ENCODE results near the gene TMEM97. TPM values are rescaled to one million over a fixed set of nuclear protein-coding genes. Genes with fewer than 3 reads are reported as not detected.

TMEM97 gene
- total and polyA plus RNA-seq, 9 of the 15 experiments (the other 6 are each of a cell fraction or from before 2014, with no cell fraction given), result 34.6 to 121 (median 76.0) TPM

- TF ChIP-seq ZNF318 (IDR thresholded peaks at IDR 0.05; ENCODE audit: borderline replicate concordance in 1 of 2, low read depth in 1 of 2) (no peak), POLR2A (conservative IDR thresholded peaks at IDR 0.05) (peak; percentile 93), TCF7 (IDR thresholded peaks at IDR 0.05; ENCODE audit: borderline replicate concordance) (no peak), FUS (optimal IDR thresholded peaks at IDR 0.05; ENCODE audit: low read depth, low read length) (no peak), ATF7 (IDR thresholded peaks at IDR 0.05) (peak; percentile 78; the same call in 1 of the 2 replicates), BRF1 (IDR thresholded peaks at IDR 0.05; ENCODE audit: borderline replicate concordance, extremely low read depth, insufficient read length) (no peak), PHB (CRISPR knock-in tag; IDR thresholded peaks at IDR 0.05) (no peak), BRD9 (IDR thresholded peaks at IDR 0.05; ENCODE audit: low read depth, partially characterized antibody) (peak; percentile 72), TAL1 (IDR thresholded peaks at IDR 0.05) (no peak), NCOA1 (IDR thresholded peaks at IDR 0.05; ENCODE audit: low read depth) (peak; percentile 26; the same call in 1 of the 2 replicates), ATF6 (CRISPR knock-in tag; IDR thresholded peaks at IDR 0.05) (no peak), ZNF384 (IDR thresholded peaks at IDR 0.05; ENCODE audit: low read depth, low read length) (no peak), KLF6 (CRISPR knock-in tag; IDR thresholded peaks at IDR 0.05; ENCODE audit: borderline replicate concordance) (no peak), TFAM (CRISPR knock-in tag; conservative IDR thresholded peaks at IDR 0.05) (no peak), SAP30 (IDR thresholded peaks at IDR 0.05; ENCODE audit: borderline replicate concordance, insufficient read depth, low read depth, low read length, poor library complexity, severe bottlenecking) (peak; percentile 25), ZNF644 (tag; IDR thresholded peaks at IDR 0.05; ENCODE audit: low read depth) (no peak), RBM17 (IDR thresholded peaks at IDR 0.05; ENCODE audit: borderline replicate concordance, low read depth, low read length) (no peak), DDX20 (tag; IDR thresholded peaks at IDR 0.05; ENCODE audit: low read depth) (no peak)
Observed at GRCh38 chr17:28318759-28319597, at the start of gene TMEM97 (continued).

Data from K562 (cell line).